Glomerular visceral epithelial cell (primary cell): Measurements from ENCODE around the gene MB21D2.
"Not testable (repeated sequence)": the region's sequence is repeated elsewhere in the genome, so short reads cannot be mapped to it uniquely, and the experiment has no call there.

Source experiments
- DNase-seq: peaks from one replicate; pipeline ENCODE4 v3.0.0-alpha.2; 2016; ENCODE audit errors: extremely low spot score

The MB21D2 gene

DNA sequence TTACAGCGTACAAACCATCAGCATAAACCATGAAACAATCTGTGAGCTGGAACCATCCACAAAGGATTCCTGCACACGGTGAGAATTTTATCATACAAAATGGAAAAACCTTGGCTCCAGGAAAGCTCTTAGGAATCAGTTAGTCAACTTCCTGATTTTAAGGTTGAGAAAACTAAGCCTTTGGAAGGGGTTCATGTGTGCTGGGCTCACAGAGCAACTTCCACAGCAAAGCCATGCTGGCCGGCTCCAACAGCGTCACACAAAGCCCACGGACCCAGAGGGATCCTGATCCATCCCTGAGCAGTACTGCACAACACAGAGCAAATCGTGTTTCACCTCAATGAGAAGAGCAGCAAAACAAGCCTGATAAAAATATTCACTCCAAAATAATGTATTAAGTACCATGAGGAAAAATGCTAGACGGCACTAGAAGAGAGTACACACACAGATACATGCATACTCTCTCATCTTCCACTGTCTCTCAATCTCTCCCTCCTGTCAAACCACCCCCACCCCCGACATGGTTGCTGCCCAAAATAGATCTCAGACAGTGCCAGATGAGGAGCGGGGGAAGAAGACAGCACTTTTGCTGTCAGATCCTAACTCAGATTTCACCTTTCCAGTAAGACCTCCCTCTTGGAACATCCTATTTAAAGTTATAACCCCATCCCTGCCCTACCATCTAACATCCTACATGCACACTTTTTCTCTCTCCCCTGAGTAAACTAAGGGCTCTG is 58.6 kb downstream of the MB21D2 start:
- no peak for DNase-seq

DNA sequence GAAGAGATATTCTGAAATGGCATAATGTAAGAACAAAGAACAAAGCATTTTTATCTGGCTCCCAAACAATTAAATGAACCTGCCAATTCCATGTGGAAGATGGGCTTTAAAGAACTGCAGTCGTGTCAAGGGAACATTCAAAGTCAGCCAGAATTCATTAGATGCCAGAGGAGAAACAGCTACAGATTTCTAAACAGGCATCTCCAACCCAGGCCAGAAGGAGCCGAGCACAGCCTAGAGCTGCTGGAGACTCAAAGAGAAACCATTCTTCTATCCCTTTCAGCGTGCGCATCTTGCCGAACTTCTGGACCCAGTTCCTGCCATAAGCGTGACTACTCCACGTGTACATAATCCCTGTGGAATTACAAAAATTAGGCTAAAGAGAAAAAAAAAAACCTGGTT is 60.4 kb downstream of the MB21D2 start:
- no peak for DNase-seq

DNA sequence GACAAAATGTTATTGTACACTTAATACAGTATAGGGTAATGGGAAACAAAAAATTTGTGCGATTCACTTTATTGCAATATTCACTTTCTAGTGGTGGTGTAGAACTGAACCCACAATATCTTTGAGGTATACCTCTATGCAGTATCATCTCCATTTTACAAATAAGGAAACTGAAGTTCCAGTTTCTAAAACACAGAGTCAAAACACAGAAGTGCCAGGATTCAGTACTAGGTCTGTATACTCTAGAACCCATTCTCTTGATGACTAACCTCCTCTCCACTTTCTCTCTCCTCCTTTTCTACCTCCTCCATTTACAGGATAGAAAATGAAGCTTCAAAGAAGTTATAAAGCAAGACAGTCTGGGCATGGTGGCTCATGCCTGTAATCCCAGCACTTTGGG is 62.2 kb downstream of the MB21D2 start:
- DNase-seq = no peak

DNA sequence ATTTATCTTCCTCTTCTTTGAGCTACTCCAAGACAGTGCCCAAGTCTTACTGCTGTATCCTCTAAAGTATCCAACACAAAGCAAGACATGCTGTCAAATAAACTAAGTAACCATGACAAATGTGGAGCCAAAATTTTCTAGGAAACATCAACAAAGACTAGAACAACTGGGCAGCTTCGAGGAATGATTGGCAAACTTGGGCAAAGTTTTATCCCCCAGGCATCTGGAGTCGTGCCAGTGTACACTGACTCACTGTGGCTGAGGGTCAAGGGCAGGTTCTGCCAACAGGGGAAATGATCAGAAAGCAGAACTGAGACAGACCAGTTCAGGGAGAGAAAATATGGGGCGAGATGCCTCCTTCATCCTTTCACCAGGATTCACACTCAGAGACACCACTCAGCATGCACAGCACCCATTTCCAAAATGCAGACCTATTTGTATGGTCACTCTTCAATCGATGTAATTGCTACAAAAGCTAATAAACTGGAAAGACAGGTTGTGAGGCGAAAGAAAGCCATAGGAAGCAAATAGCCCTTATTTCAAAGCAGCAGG is 65.8 kb downstream of the MB21D2 start:
- DNase-seq = peak; percentile 96

DNA sequence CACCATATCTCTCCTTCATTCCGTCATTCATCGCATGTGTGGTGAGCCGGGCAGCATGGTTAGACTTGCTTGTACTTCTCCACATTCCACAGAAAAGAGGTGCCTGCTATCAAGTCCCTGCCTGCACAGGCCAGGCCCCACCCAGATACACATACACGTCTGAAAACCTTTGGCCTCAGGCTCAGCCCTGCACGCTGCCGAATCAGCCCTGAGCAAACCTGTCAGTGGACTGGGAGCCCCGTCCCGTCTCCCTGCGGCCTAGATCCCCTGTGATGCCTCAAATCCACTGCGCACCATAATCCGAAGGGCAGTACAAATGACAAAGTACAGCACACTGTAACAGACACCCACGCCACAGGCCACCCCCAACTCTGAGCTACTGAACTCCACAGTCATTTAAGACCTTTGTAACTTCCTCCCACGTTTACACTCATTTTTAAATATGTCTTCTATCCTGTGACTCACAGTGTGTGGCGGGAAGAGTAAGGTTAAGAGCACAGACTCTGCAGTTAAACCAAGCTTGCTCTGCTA is 67.1 kb downstream of the MB21D2 start:
- DNase-seq = peak; percentile 76

DNA sequence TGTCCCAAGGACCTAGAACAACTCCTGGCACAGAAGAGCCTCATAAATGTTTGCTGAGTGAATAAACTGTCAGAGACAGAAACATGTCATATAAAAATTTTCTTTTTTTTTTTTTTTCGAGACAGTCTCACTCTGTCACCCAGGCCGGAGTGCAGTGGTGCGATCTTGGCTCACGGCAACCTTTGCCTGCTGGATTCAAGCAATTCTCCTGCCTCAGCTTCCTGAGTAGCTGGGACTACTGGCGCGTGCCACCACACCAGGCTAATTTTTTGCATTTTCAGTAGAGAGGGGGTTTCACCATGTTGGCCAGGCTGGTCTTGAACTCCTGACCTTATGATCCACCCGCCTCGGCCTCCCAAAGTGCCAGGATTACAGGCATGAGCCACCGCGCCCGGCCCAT is 67.8 kb downstream of the MB21D2 start:
- DNase-seq = not testable (repeated sequence)

DNA sequence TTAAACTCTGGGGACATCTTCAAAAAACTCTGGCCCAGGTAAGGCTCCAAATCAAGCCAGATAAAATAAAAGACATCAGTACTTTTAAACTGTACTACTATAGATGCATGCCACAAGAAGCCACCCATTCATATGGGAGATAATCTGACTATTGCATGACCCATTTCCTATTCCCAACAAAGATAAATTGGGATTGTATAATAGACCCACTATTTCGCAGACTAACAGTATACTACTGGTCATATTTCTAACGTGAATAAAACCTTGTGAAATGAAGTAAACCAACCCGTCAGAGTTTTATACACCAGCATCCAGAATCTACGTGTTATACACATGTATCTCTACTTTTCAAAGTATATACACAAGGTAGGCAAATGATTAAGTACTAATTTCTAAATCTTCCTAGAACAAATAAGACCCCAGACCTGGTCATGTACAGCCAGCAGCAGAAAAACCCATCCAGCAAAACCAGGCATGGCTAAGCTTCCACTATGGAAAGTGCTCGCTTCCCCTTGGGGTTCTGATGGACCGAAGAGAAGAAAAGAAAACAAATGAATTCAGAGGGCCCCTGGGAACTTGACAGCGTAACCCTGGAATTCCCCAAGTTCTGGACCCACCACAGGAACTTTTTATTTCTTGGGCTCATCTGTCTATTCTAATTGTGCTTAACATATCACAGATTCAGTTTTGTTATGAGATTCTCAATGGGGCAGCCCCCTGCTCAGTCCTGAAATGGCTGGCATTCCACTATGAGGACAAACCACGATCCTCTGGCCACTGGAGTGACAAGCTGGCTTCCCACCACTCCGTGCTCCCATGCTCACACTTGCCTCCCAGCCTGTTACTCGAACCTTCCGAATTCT is 69.1 kb downstream of the MB21D2 start:
- DNase-seq = peak; percentile 31

DNA sequence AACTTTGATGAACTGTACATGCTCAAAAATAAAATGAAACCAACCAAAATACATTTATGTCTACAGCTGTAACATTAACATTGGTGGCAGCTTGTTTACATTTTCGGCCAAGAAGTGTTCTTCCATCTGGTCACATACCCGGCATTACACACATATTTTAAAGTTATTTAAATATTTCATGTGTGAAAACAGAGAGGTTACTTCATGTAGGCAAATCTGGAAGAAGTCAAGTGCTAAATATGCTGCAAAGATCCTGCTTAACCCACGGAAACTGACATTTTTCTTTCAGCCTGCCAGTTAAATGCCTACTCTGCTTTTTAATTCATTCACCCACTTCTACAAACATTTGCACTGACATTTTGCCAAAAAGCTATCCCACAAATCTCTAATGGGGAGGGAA is 69.7 kb downstream of the MB21D2 start:
- DNase-seq = no peak

DNA sequence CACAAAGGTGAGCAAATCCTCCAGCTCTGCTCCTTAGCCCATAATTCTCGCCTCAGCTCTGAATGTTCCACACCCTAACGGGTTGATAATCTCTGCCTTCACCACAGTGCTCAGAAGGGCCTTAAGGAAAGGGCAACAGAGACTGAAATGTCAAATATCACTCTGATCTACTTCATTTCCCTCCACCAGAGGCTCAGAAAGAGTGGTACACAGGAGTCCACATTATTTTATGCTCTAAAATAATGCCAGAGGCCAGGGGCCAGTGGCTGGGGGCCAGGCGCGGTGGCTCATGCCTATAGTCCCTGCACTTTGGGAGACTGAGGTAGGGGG is 72.2 kb downstream of the MB21D2 start:
- DNase-seq = no peak

DNA sequence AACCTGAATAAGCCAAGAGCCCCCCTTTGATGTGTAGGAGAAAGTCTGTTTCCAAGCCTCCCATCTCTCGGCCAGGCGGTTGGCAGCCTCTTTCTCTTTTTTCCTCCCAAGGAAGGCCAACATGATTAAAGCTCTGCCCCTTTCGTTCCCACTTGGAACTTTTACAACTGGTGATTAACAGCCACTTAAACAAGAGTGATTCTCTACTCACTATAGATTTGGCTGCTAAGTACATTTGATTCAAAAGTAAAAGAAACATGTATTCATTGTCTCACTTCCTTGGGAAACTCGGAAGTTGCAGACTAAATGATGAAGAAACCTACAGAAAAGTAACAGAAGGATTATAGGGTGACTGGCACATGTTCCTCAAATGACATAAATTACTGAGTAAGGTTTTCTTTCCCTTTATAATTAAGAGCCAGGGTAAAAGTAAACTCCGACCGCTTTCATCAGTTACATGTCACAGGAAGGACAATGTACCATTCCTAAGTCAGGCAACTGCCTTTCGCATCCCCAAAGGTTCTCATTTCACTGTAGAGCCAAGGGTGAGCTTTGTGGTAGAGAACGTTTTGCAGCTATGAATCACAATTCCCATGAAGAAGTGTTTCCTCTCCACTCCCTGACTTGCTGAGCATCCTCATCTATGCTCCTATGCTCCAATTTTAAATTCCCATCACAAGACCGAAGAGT is 72.7 kb downstream of the MB21D2 start:
- no peak for DNase-seq

DNA sequence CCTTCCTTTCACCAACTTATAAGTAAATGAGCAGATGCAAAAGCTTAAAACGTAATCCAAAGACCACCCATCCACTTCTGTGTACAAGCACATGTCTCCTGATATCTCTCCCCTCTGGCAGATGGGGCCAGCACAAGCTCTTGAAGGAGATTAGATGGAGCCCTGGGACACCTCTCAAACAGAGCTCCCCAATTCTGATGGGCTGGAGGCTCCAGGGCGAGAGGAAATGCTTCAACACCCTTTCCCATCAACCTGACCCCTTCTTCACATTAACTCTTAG is 73.2 kb downstream of the MB21D2 start:
- DNase-seq = no peak

DNA sequence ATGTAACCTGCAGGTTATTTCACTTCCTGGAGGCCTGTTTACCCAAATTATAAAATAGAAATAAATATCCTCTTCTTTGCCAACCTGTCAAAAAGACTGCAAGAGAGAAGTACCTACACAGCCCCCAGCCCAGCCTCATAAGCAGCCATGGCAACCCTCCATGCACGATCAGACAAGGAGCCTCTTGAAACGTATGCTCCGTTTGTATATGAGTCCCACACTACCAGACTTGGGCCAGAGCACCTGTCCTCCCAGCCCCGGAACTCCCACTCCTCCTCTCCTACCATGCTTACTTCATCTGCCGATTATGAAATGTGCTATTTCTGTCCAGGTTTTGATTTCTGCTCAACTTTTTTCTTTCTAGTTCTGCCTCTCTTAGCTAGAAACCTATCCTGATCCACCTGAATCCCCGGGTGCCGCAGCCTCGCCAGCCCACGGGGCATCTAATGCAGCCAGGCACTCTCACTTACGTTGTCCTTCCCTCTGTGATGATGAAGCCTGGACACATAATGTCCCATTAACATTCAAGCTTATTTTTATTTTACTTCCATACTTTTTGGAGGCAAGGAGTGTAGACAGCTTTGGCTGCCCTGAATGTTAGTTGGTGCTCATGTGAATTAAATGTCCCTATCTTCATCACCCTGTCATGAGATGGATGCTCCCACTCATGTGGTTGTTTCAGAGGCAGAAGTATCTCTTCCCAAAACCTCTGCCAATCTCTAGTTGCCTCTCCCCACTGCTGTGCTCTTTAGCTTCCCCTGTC is 73.8 kb downstream of the MB21D2 start:
- DNase-seq = no peak

DNA sequence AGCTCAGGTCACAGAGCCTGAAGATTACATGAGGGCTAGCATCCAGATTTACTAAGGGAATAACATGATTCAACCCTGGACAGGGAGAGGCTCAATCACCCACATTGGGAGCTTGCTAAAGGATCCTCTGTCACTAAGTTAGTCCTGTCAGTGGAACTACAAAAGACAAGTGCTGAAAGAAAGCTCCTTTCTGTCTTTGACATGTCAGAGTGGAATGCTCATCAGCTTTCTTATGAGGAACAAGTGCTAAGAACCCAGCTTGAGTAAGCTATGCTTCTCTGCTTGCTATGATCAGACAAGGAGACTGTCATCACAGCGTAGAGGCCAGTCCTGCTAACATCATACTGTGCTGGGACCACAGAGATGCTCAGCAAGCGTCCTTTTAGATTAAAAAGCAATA is 74.5 kb downstream of the MB21D2 start:
- DNase-seq = no peak

DNA sequence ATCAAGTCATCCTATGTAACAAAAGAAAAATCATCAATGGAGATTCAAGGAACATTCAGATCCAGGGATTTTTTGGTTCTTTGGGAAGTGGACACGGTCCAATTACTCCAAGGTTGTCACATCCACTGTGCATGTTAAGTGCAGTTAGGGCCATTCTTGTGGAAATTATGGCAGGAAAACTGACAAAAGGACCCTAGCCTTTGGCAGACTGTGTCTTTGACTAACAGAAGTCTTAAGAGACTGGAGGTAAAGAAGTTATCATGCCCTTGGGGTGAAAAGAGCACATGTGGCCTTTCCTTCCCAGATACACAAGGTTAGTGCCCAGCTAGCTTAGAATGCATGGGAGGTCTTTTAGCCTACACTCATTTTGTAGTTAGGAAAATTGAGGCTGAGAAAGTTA is 74.9 kb downstream of the MB21D2 start:
- no peak for DNase-seq

DNA sequence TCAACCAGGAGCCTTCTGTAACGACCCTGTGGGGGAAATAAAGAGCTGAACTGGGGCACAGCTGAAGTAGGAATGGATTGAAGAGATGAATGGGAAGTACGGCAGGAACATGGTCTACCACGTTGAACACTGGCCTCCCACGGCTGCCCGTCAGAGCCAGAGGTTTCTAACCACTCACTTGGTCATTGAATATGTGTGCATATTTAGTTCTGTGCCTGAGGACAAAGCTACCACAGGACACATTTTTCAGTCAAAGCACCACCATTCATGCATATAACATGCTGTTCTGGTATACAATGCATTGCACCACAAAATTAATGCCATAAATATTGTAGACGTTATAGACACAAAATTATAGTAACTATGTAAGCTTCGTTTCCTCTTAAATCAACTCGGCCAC is 75.5 kb downstream of the MB21D2 start:
- DNase-seq = no peak

DNA sequence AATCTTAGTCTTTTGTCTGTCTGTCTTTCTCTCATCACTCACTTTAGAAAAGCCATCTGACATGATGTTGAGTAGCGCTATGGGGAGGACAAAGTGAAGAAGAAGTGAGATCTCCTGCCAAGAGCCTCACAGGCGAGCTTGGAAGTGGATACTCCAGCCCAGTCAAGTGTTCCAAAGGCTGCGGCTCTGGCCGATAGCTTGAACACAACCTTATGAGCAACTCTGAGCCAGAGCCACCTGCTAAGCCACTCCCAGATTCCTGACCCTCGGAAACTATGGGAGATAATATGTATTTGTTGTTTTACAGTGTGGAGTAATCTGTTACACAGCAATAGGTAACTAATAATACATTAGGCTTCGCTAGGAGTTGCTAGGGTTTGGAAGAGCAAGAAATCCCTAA is 76.2 kb downstream of the MB21D2 start:
- no peak for DNase-seq

DNA sequence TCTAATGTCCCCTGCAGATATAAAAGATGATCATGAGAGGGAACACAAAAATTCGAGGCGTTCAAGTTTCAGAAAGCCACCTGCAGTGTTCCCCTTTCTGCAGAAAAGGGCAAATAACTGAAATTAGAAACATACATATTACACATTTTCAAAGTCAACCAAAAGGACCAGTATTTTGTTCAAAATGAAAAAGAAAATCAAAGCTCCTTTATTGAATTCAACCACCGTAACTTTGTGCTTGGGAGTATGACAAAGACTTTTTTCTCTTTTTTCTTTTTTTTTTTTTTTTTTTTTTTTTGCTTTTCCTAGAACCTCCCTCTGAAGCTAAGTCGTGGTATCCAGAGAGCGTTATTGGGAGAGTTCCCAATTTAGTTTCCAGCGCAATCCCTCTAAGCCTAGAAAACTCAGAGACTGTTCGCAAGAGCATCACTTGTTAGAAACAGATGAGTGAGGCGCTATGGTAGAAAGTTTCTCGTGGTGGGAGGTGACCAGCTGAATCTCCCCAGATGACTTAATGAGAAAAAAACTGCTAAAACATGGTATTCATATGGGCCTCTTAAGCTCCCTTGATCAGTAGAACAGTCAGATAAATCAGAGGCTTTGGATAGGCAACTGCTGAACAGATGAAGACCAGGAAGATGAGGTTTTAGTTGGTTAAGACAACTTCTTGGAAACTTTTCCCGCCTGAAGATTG is 77.4 kb downstream of the MB21D2 start:
- no peak for DNase-seq

DNA sequence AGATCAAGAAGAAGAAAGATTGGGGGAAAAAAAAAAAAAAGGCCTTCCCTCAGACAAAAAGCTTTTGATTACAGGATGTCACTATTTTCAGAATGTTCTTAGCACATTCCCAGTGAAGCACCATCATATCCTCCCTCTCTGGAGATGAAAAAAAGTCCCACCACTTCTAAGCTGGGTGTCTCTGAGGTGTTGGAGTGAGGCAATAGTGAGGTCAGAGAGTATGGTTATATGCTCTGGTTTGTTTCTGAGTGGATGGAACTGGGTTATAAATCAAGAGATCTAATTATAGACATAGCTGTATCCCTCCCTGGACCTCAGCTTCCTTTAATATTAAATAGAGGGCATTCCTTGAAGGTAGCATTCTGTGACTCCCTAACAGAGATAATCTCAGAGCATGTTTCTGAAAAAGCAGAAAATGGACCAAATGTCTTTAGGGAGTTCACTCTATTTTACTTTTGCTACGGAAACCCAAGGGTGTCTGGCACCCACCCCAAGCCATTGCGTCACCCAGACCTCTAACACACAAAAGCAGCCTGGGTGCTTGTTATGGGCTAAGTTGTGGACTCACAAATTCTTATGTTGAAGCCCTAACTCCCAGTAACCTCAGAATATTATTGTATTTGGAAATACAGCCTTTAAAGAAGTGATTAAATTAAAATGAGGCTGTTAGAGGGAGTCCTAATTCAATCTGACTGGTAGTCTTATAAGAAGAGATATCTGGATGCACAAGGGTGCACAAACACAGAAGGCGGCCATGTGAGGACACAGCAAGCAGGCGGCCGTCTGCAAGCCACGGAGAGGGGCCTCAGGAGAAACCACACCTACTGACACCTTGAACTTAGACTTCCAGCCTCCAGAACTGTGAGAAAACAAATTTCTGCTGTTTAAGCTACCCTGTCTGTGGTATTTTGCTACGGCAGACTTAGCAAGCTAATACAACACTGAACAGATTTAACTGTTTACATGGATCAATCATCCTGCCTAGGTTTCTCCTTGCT is 81.5 kb downstream of the MB21D2 start:
- peak; percentile 85 for DNase-seq

DNA sequence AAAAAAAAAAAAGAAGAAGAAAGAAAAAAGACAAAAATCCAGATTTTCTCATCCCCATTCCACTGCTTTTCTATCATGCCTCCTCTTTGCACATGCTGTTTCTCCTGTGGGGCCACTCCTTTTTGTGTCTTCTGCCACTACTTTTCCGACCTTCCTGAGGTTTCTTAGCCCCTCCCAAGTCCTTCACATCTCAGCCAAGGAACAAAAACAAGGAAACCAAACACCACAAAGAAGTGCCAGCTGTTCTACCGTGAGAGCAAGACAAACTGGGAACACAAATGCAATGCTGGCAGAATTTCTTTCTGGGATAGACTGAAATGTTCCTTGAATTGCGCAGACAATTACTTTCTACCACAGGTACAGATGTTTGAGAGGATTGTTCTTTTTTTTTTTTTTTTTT is 83.2 kb downstream of the MB21D2 start:
- DNase-seq = no peak
